GM12873 (cell line): Measurements from ENCODE around the gene KCNMB1.

ENCODE experiments used
- CTCF ChIP-seq: IDR thresholded peaks from 2 replicates; pipeline ENCODE4 v1.5.1; 2012; ENCODE audit warnings: low read depth, mild to moderate bottlenecking, moderate library complexity, low read length, control low read depth; ENCODE audit not compliant: insufficient read depth; ENCODE audit errors: missing control alignments

The KCNMB1 gene

DNA sequence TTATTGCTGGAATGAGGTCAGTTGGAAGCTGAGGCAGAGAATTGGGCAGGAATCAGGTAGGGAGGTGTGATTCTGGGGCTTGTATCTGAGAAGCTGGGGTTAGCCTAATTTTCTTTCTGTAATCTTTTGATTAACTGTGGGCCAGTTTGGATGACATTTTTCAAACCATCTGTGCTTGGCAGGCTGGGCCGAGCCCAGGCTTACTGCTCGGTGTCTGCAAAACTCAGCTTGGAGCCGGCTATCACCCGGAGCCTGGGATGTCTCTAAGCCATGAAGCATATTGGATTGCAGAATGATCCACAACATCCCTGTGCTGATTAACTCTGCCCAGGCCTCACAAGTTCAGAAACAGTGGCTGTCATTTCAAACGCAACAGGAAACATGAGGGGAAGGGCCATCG, 26.5 kb downstream of the KCNMB1 start:
- no peak for TF ChIP-seq CTCF

GRCh38 chr5:170362102-170362501, 27.1 kb downstream of the KCNMB1 start:
- TF ChIP-seq CTCF, result no peak

GRCh38 chr5:170361616-170362015, 27.6 kb downstream of the KCNMB1 start:
- TF ChIP-seq CTCF, result no peak

GRCh38 chr5:170361116-170361515, 28.1 kb downstream of the KCNMB1 start:
- TF ChIP-seq CTCF, result no peak

GRCh38 chr5:170360709-170361108, 28.5 kb downstream of the KCNMB1 start:
- TF ChIP-seq CTCF, result no peak

- no peak for TF ChIP-seq CTCF
Observed at GRCh38 chr5:170357955-170358444, 31.2 kb downstream of the KCNMB1 start.

DNA sequence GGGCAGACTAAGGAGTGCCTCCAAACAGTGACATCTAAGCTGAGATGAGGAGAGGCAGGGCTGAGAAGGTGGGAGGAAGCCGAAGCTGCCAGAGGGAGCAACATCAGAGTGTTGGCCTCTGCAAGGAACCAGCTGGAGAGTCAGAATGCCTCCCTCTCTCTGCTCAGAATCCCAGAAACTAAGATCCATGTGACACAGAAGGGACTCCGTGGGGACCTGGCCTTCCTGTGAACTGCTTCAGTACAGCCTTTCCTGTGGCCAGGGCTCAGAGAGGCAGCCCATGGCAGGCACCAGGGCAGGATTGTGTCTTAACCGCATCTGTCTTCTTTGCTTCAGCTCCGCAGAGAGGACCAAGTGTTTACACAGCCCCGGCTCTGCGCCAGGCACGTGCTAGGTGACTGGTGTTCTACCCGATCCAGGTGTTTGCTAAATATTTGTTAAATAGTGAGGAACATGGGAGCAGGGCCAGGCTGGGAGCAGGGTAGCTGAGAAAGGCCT, 33.5 kb downstream of the KCNMB1 start:
- no peak for TF ChIP-seq CTCF

- TF ChIP-seq CTCF, result no peak
Observed at GRCh38 chr5:170353961-170354360, 35.2 kb downstream of the KCNMB1 start.
